Measurements from ENCODE around the gene NCBP2L. TPM values are rescaled to one million over a fixed set of nuclear protein-coding genes. Genes with fewer than 3 reads are reported as not detected.

NCBP2L gene
- total and polyA plus RNA-seq, 2 donors (not counting 3 experiments of a cell fraction or from before 2014, with no cell fraction given) = not detected

- dilution Hi-C loops (cut with MboI; ENCODE audit: extremely low pct_ligation_motif_present, low sequenced_read_pairs) = no loop called here
- Histone ChIP-seq H3K9me3 (replicated peaks; ENCODE audit: control insufficient read depth, insufficient read depth, low read length) (no peaks in the 10 kb centered on the region), H3K4me3 (replicated peaks in 1 of 3; ENCODE audit: insufficient read depth in 1 of 3, low read depth in 1 of 3, low read length in 3 of 3) (no peak overlapping the region), H3K27ac (ENCODE audit: insufficient read depth, low read depth, low read length) (no peak overlapping the region), H3K4me2 (ENCODE audit: insufficient read depth, low read length) (no peak overlapping the region), H3K36me3 (ENCODE audit: control insufficient read depth in 2 of 2, extremely low read depth in 1 of 2, insufficient read depth in 2 of 2, low read length in 2 of 2) (no peaks in the 10 kb centered on the region), H3K27me3 (ENCODE audit: control insufficient read depth in 2 of 2, insufficient read depth in 2 of 2, low read length in 2 of 2) (no peaks in the 10 kb centered on the region), H3K9me1 (replicated peaks; ENCODE audit: control insufficient read depth, extremely low read depth, insufficient read depth, low read length) (no peaks in the 10 kb centered on the region), H3K79me2 (ENCODE audit: control insufficient read depth, insufficient read depth, low read length) (no peaks in the 10 kb centered on the region), H3K4me1 (ENCODE audit: control insufficient read depth, extremely low read depth, insufficient read depth, low read length) (no peaks in the 10 kb centered on the region), H2AFZ (ENCODE audit: low read depth, low read length) (no peak overlapping the region), H3K9ac (replicated peaks; ENCODE audit: extremely low read depth, insufficient read depth, low read length) (no peak overlapping the region), H4K20me1 (replicated peaks; ENCODE audit: control insufficient read depth, extremely low read depth, insufficient read depth, low read length) (no peaks in the 10 kb centered on the region)
- no TSS peak for BruUV-seq (replicated peaks)
- ChIA-PET CTCF (interaction anchor here (0.8 to 1.4 kb wide), 2 partner anchors 9 to 18 kb away, joined by 3 to 5 read pairs; partner anchors contain the start of gene NCBP2L), POLR2A (no interaction called here)
- no peak for TF ChIP-seq JUN (IDR thresholded peaks at IDR 0.05; ENCODE audit: borderline replicate concordance, insufficient read depth, insufficient read length, low read depth)
- TF ChIP-seq POLR2AphosphoS5 (IDR thresholded peaks at IDR 0.05; ENCODE audit: insufficient read depth, low read depth, low read length) = no peak
- TF ChIP-seq POLR2A (IDR thresholded peaks at IDR 0.05; ENCODE audit: low read depth, low read length) = no peak
- no peak for TF ChIP-seq GATA2 (IDR thresholded peaks at IDR 0.05; ENCODE audit: insufficient read depth, insufficient read length, low read depth, low read length)
- no peak for TF ChIP-seq MYC (IDR thresholded peaks at IDR 0.05; ENCODE audit: low read depth, low read length)
- TF ChIP-seq MAX (IDR thresholded peaks at IDR 0.05; ENCODE audit: insufficient read depth, insufficient read length) = no peak
- TF ChIP-seq CTCF (IDR thresholded peaks at IDR 0.05; ENCODE audit: extremely low read depth in 1 of 2, insufficient read depth in 1 of 2, low read depth in 1 of 2, low read length in 2 of 2) = no peak
- no peak for TF ChIP-seq EZH2 (IDR thresholded peaks at IDR 0.05; ENCODE audit: borderline replicate concordance, low read depth, low read length, severe bottlenecking)
- TF ChIP-seq FOS (IDR thresholded peaks at IDR 0.05; ENCODE audit: borderline replicate concordance, insufficient read depth, low read length) = no peak
- intact Hi-C loops (cut with micrococcal nuclease) = no loop called here
- FAIRE-seq = no peak
- no peak for DNase-seq (ENCODE audit: low read depth, low spot score)
Measured at GRCh38 chrX:107768051-107768450, 9.5 kb upstream of the NCBP2L start.

Measured in endothelial cell of umbilical vein (primary cell).